Measurements from ENCODE around the gene LGALS12. TPM values are rescaled to one million over a fixed set of nuclear protein-coding genes. Genes with fewer than 3 reads are reported as not detected.
"Not testable (repeated sequence)": the region's sequence is repeated elsewhere in the genome, so short reads cannot be mapped to it uniquely, and the experiment has no call there.

Gene LGALS12
- total RNA-seq, 1 donor from 2014 or later: 0.49 TPM

GRCh38 chr11:63535734-63536133 lies 29.9 kb downstream of the LGALS12 start:
- Histone ChIP-seq H3K4me3 (no peak overlapping the region), H3K4me1 (peaks cover 38% of the 10 kb centered on the region), H3K27me3 (no peaks in the 10 kb centered on the region), H3K27ac (peak overlapping the region; percentile 87), H3K9me3 (no peaks in the 10 kb centered on the region), H3K36me3 (no peaks in the 10 kb centered on the region)
- intact Hi-C loops (cut with DNase I): no loop called here
- ATAC-seq (no peak), DNase-seq (no peak)
- TF ChIP-seq CTCF (IDR thresholded peaks at IDR 0.05): no peak

DNA sequence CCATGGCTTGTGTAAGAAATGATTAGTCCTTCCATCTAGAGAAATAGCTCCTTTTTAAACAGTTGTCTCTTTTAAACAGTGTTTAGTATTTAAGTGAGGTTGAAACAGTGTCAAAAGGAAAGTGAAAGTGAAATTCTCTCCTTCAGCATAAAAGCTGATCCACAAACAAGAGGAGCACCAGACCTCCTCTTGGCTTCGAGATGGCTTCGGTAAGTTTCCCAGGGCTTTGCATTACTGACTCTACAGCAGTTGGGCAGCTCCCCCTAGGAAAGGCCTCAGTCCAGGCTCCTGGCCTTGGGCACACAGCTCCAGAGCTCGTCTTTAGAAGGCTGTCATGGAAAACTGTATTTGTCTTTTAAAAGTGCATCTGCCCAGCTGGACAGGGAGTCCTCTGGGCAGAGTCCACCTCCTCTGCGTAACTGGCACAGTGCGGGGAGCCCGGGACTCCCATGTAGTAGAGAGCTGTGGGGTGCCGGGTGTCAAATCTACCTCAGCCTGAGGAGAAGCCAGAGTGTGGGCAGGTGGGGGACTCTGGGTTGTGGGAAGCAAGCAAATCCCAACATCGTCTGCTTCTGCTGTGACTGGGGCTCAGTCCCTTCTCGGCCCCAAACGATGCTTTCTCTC lies 30.9 kb downstream of the LGALS12 start, which contains the start of gene PLAAT4:
TSS of gene PLAAT4 (plus strand) at position 140 of the 624 bp plus-strand sequence. CDS start at position 201, 61 bp downstream.
- no peak for DNase-seq
- no peak for TF ChIP-seq CTCF (IDR thresholded peaks at IDR 0.05)
- Histone ChIP-seq H3K4me3 (peak within 1 kb of the TSS; percentile 68), H3K36me3 (no peaks in the 10 kb centered on the region), H3K4me1 (peaks cover 37% of the 10 kb centered on the region), H3K27me3 (no peaks in the 10 kb centered on the region), H3K9me3 (no peaks in the 10 kb centered on the region), H3K27ac (peak within 1 kb of the TSS; percentile 87)
- intact Hi-C loops (cut with DNase I): no loop called here
- ATAC-seq: peak; percentile 59

DNA sequence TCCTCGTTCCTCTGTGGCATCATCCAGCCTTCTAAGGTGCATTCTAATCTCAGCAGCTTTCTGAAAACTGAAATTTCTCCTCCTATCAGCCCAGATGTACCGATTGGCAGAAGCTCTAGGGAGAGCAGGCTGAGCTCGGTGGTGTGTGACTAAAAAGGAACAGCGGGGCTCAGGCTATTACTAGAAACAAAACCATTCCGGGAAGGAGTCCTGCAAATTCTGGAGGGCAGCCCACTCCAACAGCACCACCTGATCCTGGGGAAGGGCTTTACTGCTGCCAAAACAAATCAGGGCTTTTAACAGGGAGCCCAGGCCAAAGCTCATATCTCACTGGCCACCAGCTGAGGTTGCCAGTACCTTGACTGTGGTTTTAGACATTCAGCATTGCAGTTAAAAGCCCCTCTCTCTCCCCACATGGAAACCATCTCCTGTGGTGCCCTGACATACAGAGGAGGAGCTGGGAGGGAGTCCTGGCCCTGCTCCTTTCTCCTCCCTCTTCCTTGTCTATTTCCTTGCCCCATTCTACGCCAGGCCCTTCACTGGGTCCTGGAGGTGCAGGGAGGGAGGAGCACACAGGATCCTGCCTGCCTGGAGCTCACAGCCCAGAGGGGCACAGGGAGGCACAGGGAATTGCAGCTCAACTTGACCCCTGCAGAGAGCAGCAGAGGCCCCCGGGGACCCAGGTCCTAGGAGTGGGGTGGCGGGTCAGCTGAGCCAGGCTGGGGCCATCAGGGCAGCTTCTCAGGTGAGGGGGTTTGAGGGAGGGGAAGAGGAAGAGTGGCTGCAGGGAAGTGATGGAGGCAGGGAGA lies 31.6 kb downstream of the LGALS12 start:
- Histone ChIP-seq H3K36me3 (no peaks in the 10 kb centered on the region), H3K27ac (peak overlapping the region; percentile 87), H3K9me3 (no peaks in the 10 kb centered on the region), H3K4me3 (peak overlapping the region; percentile 68), H3K27me3 (no peaks in the 10 kb centered on the region), H3K4me1 (peaks cover 36% of the 10 kb centered on the region)
- DNase-seq: peak; percentile 73
- ATAC-seq: peak; percentile 83
- TF ChIP-seq CTCF (IDR thresholded peaks at IDR 0.05): no peak
- intact Hi-C loops (cut with DNase I): no loop called here

- not testable (repeated sequence) for DNase-seq, ATAC-seq
- peaks cover 28% of the 10 kb centered on the region for H3K36me3 ChIP-seq
Measured at GRCh38 chr11:63542506-63542905, 36.6 kb downstream of the LGALS12 start.

GRCh38 chr11:63543711-63544110 lies 37.8 kb downstream of the LGALS12 start:
- Histone ChIP-seq H3K4me3 (no peak overlapping the region), H3K9me3 (no peaks in the 10 kb centered on the region), H3K27me3 (no peaks in the 10 kb centered on the region), H3K4me1 (peaks cover 12% of the 10 kb centered on the region), H3K27ac (no peak overlapping the region), H3K36me3 (peaks cover 28% of the 10 kb centered on the region)
- ATAC-seq: peak; percentile 21
- no peak for TF ChIP-seq CTCF (IDR thresholded peaks at IDR 0.05)
- intact Hi-C loops (cut with DNase I): no loop called here
- no peak for DNase-seq

More at GRCh38 chr11:63542506-63542905, 36.6 kb downstream of the LGALS12 start:
- H3K27me3 ChIP-seq; intact Hi-C loops (cut with DNase I); H3K27ac ChIP-seq; H3K4me3 ChIP-seq; H3K9me3 ChIP-seq: not testable (repeated sequence)
- H3K4me1 ChIP-seq: peaks cover 23% of the 10 kb centered on the region

- Histone ChIP-seq H3K4me1 (peaks cover 8% of the 10 kb centered on the region), H3K27ac (no peak overlapping the region), H3K36me3 (peaks cover 28% of the 10 kb centered on the region), H3K27me3 (no peaks in the 10 kb centered on the region), H3K9me3 (no peaks in the 10 kb centered on the region), H3K4me3 (no peak overlapping the region)
- no peak for TF ChIP-seq CTCF (IDR thresholded peaks at IDR 0.05)
- DNase-seq (no peak), ATAC-seq (no peak)
- intact Hi-C loops (cut with DNase I): no loop called here
Measured at GRCh38 chr11:63547061-63547460, 41.2 kb downstream of the LGALS12 start.

Data from upper lobe of right lung (tissue), 1 donor.